Fibroblast of skin of right biceps (primary cell): ENCODE measurements around the gene CNTNAP1.
"Not testable (repeated sequence)": the region's sequence is repeated elsewhere in the genome, so short reads cannot be mapped to it uniquely, and the experiment has no call there.

Experiments used
- DNase-seq: peaks from one replicate; pipeline ENCODE4 v3.0.0-alpha.2; 2013

Gene CNTNAP1

GRCh38 chr17:42681976-42682721 lies at the start of gene CNTNAP1:
TSS of gene CNTNAP1 (plus strand) at chr17:42682531. CDS start at chr17:42682830, 299 bp downstream.
- peak; percentile 83 for DNase-seq

GRCh38 chr17:42632949-42633444 lies 49.3 kb upstream of the CNTNAP1 start:
- no peak for DNase-seq

GRCh38 chr17:42639525-42640113 lies 42.7 kb upstream of the CNTNAP1 start:
- no peak for DNase-seq

GRCh38 chr17:42640121-42640520 lies 42.2 kb upstream of the CNTNAP1 start:
- no peak for DNase-seq

- DNase-seq, result no peak
These were observed 40.0 kb upstream of the CNTNAP1 start for GRCh38 chr17:42642336-42642735.

GRCh38 chr17:42647778-42648177 lies 34.6 kb upstream of the CNTNAP1 start:
- DNase-seq, result no peak

GRCh38 chr17:42651392-42651791 lies 30.9 kb upstream of the CNTNAP1 start:
- no peak for DNase-seq

GRCh38 chr17:42653179-42654124 lies 28.9 kb upstream of the CNTNAP1 start:
- peak; percentile 85 for DNase-seq

GRCh38 chr17:42655528-42655927 lies 26.8 kb upstream of the CNTNAP1 start:
- DNase-seq, result peak; percentile 81

GRCh38 chr17:42657824-42658588 lies 24.3 kb upstream of the CNTNAP1 start:
- no peak for DNase-seq

GRCh38 chr17:42659079-42659931 lies 23.0 kb upstream of the CNTNAP1 start, which contains the start of gene TUBG2:
TSS of gene TUBG2 (plus strand) at chr17:42659284. CDS start at chr17:42659504, 220 bp downstream.
- DNase-seq, result peak; percentile 91

- not testable (repeated sequence) for DNase-seq
These were observed 22.4 kb upstream of the CNTNAP1 start for GRCh38 chr17:42659932-42660274.

- peak; percentile 83 for DNase-seq
These were observed 21.5 kb upstream of the CNTNAP1 start for GRCh38 chr17:42660692-42661345.

- no peak for DNase-seq
These were observed 16.7 kb upstream of the CNTNAP1 start for GRCh38 chr17:42665581-42666001.

- not testable (repeated sequence) for DNase-seq
These were observed 16.2 kb upstream of the CNTNAP1 start for GRCh38 chr17:42666126-42666525.

GRCh38 chr17:42667088-42667951 lies 15.0 kb upstream of the CNTNAP1 start:
- peak; percentile 58 for DNase-seq

- no peak for DNase-seq
These were observed 12.7 kb upstream of the CNTNAP1 start for GRCh38 chr17:42669705-42669976.

- no peak for DNase-seq
These were observed 12.1 kb upstream of the CNTNAP1 start for GRCh38 chr17:42669977-42670788.
